ENCODE data around the gene NIN.

Gene NIN

GRCh38 chr14:50786751-50787464 lies 44.1 kb downstream of the NIN start:
- no peak for DNase-seq

GRCh38 chr14:50785457-50786063 lies 45.4 kb downstream of the NIN start:
- peak in 1 of 4 experiments; percentile 10 for DNase-seq

GRCh38 chr14:50784683-50785456 lies 46.1 kb downstream of the NIN start:
- DNase-seq = no peak

- no peak for DNase-seq
Measured at GRCh38 chr14:50783563-50783962, 47.4 kb downstream of the NIN start.

GRCh38 chr14:50780393-50780792 lies 50.6 kb downstream of the NIN start:
- no peak for DNase-seq

GRCh38 chr14:50778721-50779483 lies 52.1 kb downstream of the NIN start:
- peak in 1 of 4 experiments; percentile 16 for DNase-seq

- DNase-seq = no peak
Measured at GRCh38 chr14:50776522-50776921, 54.4 kb downstream of the NIN start.

GRCh38 chr14:50775357-50775756 lies 55.6 kb downstream of the NIN start:
- no peak for DNase-seq

GRCh38 chr14:50774542-50775267 lies 56.3 kb downstream of the NIN start:
- DNase-seq = no peak

- DNase-seq = peak; percentile 26 to 39 (median 29)
Measured at GRCh38 chr14:50773632-50774541, 57.1 kb downstream of the NIN start.

GRCh38 chr14:50772412-50772811 lies 58.5 kb downstream of the NIN start:
- no peak for DNase-seq

- DNase-seq = no peak
Measured at GRCh38 chr14:50770586-50770985, 60.4 kb downstream of the NIN start.

- no peak for DNase-seq
Measured at GRCh38 chr14:50769863-50770500, 61.0 kb downstream of the NIN start.

- no peak for DNase-seq
Measured at GRCh38 chr14:50768680-50769079, 62.3 kb downstream of the NIN start.

GRCh38 chr14:50766338-50766886 lies 64.5 kb downstream of the NIN start:
- DNase-seq = no peak

GRCh38 chr14:50763382-50764007 lies 67.5 kb downstream of the NIN start:
- DNase-seq = no peak

- DNase-seq = no peak
Measured at GRCh38 chr14:50762931-50763300, 68.0 kb downstream of the NIN start.

GRCh38 chr14:50762001-50762930 lies 68.7 kb downstream of the NIN start:
- DNase-seq = peak; percentile 57 to 85 (median 69)

Data from suppressor macrophage (primary cell).